Right atrium auricular region (tissue), 2 donors: Measurements from ENCODE around the gene CXCL16. TPM values are rescaled to one million over a fixed set of nuclear protein-coding genes. Genes with fewer than 3 reads are reported as not detected.
A peak's percentile ranks its signal among the peaks of the same experiment; 100 is the strongest.
"Not testable (repeated sequence)": the region's sequence is repeated elsewhere in the genome, so short reads cannot be mapped to it uniquely, and the experiment has no call there.

Experiments
- DNase-seq: peaks from one replicate; pipeline ENCODE4 v3.0.0-alpha.2; 2019; ENCODE audit warnings: low spot score
- H3K27ac ChIP-seq, 2 donors: fragments of 200-600 bp; sonication (generic); 1 replicate in 1 of 2; 2 replicates in 1 of 2; pipeline ENCODE4 v1.5.1; 2016 to 2019
- H3K27me3 ChIP-seq, 2 donors: fragments of 200-600 bp; sonication (generic); one replicate each; pipeline versions ENCODE4 v1.5.1 to v1.6.0; 2017 to 2019
- H3K36me3 ChIP-seq: fragments of 200-600 bp; sonication (generic); one replicate; pipeline ENCODE4 v1.5.1; 2016
- H3K4me1 ChIP-seq, 2 donors: fragments of 200-600 bp; sonication (generic); one replicate each; pipeline versions ENCODE4 v1.5.1 to v1.6.0; 2017 to 2019
- H3K4me3 ChIP-seq, 2 donors: fragments of 200-600 bp; sonication (generic); 1 replicate in 1 of 2; 2 replicates in 1 of 2; pipeline ENCODE4 v1.5.1; 2017 to 2019; ENCODE audit warnings: mild to moderate bottlenecking in 1 of 2, moderate library complexity in 1 of 2
- H3K9me3 ChIP-seq, 2 donors: fragments of 200-600 bp; sonication (generic); one replicate each; pipeline ENCODE4 v1.5.1; 2019
- CTCF ChIP-seq, 2 donors: fragments of 200-600 bp; sonication (generic); IDR thresholded peaks; one replicate each; pipeline ENCODE4 v1.5.1; 2019; ENCODE audit warnings: antibody characterized with exemption in 2 of 2
- total RNA-seq, 2 donors: library from RNA; depleted of rRNA; stranded (reverse); fragments of >200 nt; gene quantifications; one replicate each; pipeline ENCODE4 v1.1.0, GENCODE V29; 2016

Gene CXCL16
- total RNA-seq, 2 donors from 2014 or later: 5.2 to 12.4 TPM

- H3K27ac ChIP-seq: no peak overlapping the region
- TF ChIP-seq CTCF (IDR thresholded peaks at IDR 0.05): no peak
- H3K27me3 ChIP-seq: no peaks in the 10 kb centered on the region
- H3K4me3 ChIP-seq: no peak overlapping the region
- H3K36me3 ChIP-seq: peaks cover 10% of the 10 kb centered on the region
- DNase-seq: no peak
- H3K4me1 ChIP-seq: peaks cover 0 to 9% of the 10 kb centered on the region in 2 donors
- H3K9me3 ChIP-seq: no peaks in the 10 kb centered on the region
Measured at GRCh38 chr17:4718276-4718675, 21.5 kb downstream of the CXCL16 start.

- peaks cover 0 to 9% of the 10 kb centered on the region in 2 donors for H3K4me1 ChIP-seq
- H3K27ac ChIP-seq: no peak overlapping the region
- H3K27me3 ChIP-seq: no peaks in the 10 kb centered on the region
- no peak overlapping the region for H3K4me3 ChIP-seq
- TF ChIP-seq CTCF (IDR thresholded peaks at IDR 0.05): no peak
- DNase-seq: no peak
- H3K36me3 ChIP-seq: peaks cover 10% of the 10 kb centered on the region
- no peaks in the 10 kb centered on the region for H3K9me3 ChIP-seq
Measured at GRCh38 chr17:4717791-4718190, 21.9 kb downstream of the CXCL16 start.

- Histone ChIP-seq H3K4me1 (peaks cover 0 to 11% of the 10 kb centered on the region in 2 donors), H3K27me3 (no peaks in the 10 kb centered on the region), H3K36me3 (peaks cover 10% of the 10 kb centered on the region), H3K9me3 (no peaks in the 10 kb centered on the region), H3K27ac (no peak overlapping the region), H3K4me3 (no peak overlapping the region)
- no peak for TF ChIP-seq CTCF (IDR thresholded peaks at IDR 0.05)
- DNase-seq: no peak
Measured at GRCh38 chr17:4716081-4716480, 23.6 kb downstream of the CXCL16 start.

DNA sequence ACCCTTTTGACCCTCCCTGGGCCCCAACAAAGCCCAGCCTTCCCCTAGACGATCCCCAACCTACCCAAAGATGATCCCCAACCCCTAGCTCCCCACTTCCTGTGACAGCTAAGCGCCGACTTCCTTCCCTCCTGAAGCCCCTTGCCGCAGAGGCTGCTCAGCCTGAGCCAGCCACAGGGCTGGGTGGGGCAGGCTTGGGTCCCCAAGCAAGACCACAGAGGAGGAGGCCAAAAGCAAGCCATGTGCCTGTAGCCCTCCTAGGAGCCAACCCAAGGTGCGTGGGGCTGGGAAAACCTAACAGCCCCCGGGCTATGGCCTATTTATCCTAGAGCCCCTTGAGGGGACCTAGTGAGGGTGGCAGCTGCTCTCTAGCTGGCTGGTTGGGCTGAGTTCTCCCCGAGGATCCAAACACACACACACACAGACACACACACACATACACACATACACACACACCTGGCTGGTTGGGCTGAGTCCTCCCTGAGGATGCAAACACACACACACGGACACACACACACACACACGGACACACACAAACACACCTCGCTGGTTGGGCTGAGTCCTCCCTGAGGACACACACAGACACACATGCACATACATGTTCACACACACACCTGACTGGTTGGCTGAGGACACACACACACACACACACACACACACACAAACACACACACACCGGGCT, 24.5 kb downstream of the CXCL16 start:
- Histone ChIP-seq H3K36me3 (peaks cover 10% of the 10 kb centered on the region), H3K4me1 (peaks cover 0 to 16% of the 10 kb centered on the region in 2 donors), H3K4me3 (no peak overlapping the region), H3K9me3 (no peaks in the 10 kb centered on the region), H3K27me3 (no peaks in the 10 kb centered on the region), H3K27ac (no peak overlapping the region)
- no peak for TF ChIP-seq CTCF (IDR thresholded peaks at IDR 0.05)
- DNase-seq: no peak

DNA sequence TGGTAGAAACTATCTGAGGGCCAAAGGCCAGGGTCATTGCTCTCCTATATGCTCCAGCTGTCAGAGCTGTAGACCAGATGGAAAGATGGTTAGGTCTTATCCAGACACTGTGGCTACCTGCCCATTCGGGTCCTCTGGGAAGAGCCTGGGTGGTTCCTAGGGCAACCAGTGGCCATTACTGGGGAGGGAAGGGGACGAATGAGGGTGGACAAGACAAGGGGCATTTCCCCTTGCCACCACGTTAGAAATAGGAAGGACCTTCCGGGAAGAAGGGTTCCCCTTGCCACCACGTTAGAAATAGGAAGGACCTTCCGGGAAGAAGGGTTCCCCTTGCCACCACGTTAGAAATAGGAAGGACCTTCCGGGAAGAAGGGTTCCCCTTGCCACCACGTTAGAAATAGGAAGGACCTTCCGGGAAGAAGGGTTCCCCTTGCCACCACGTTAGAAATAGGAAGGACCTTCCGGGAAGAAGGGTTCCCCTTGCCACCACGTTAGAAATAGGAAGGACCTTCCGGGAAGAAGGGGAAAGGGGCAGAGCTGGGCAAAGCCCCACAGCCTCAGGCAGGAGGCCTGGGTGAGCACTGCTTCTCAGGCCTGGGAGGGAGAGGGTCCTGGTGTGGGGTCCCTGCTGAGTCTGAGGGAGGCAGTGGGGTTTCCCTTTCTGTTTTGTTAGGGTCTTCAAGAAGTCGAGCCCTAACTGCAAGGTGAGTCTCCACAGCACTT, 25.2 kb downstream of the CXCL16 start:
- DNase-seq, H3K4me3 ChIP-seq, H3K9me3 ChIP-seq, H3K27ac ChIP-seq, H3K27me3 ChIP-seq, H3K36me3 ChIP-seq: not testable (repeated sequence)
- peaks cover 0 to 11% of the 10 kb centered on the region in 2 donors for H3K4me1 ChIP-seq

DNA sequence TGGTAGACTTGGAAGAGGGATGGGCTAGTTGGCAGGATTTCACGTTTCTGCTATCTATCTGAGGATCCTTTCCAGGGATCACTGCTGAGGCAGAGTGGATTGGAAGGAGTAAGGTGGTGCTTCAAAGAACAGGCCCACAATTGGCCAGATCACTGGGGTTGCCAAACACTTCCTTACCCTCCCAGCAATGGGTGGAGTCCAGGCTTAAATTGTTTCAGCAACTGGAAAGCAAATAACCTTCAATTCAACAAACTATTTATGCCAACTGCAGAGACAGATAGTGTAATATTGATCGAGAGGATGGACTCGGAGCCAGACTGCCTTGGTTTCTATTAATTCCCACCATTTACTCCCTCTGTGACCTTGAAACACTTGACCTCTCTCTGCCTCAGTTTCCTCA, 27.2 kb downstream of the CXCL16 start:
- peaks cover 0 to 11% of the 10 kb centered on the region in 2 donors for H3K4me1 ChIP-seq
- peak overlapping the region in 1 of 2 donors; percentile 83 for H3K27ac ChIP-seq
- no peak for DNase-seq
- H3K4me3 ChIP-seq: no peak overlapping the region
- no peak for TF ChIP-seq CTCF (IDR thresholded peaks at IDR 0.05)
- H3K9me3 ChIP-seq: no peaks in the 10 kb centered on the region
- H3K27me3 ChIP-seq: no peaks in the 10 kb centered on the region
- H3K36me3 ChIP-seq: peaks cover 4% of the 10 kb centered on the region
